HCT116 (cell line): ENCODE measurements around the gene ASGR2. TPM values are rescaled to one million over a fixed set of nuclear protein-coding genes. Genes with fewer than 3 reads are reported as not detected.

Experiments
- ATAC-seq: fragments of 200-7000 bp; cut with Tn5 transposase; 2 replicates; pipeline ENCODE4 v1.9.1; 2020; ENCODE audit warnings: mild to moderate bottlenecking, moderate library complexity
- BruUV-seq: library from RNA; stranded (reverse); fragments of 400-500 nt; replicated peaks from 2 replicates; lab custom pipeline; 2021; lab: Mats Ljungman, UMichigan
- CTCF ChIA-PET: fragments of 300-600 bp; sonication (Branson Sonifier 250); formaldehyde crosslinking; loops from one replicate; lab custom pipeline; 2021; ENCODE audit warnings: antibody characterized with exemption; lab: Charles Lee
- POLR2A ChIA-PET: fragments of 300-600, 350-600 bp; sonication (Branson Sonifier 250); formaldehyde crosslinking; loops from one replicate; lab custom pipeline; 2021; ENCODE audit warnings: antibody characterized with exemption; lab: Charles Lee
- RAD21 ChIA-PET, 2 experiments: fragments of 300-600 bp; sonication (Branson Sonifier 250); formaldehyde crosslinking; loops; one replicate each; lab custom pipeline; 2023; ENCODE audit warnings: low total read pairs in 2 of 2; ENCODE audit not compliant: uncharacterized antibody in 2 of 2, unreplicated experiment in 2 of 2, low non-redundant PET in 1 of 2; lab: Charles Lee
- DNase-seq: peaks from one replicate; pipeline ENCODE4 v3.0.0-alpha.2; 2010; ENCODE audit warnings: low read depth, low spot score
- H2AFZ ChIP-seq: fragments of 200-600 bp; shearing (Covaris generic), sonication (generic); 2 replicates; pipeline ENCODE4 v1.6.1; 2017; ENCODE audit warnings: low read depth, mixed run types, mixed read lengths, antibody characterized with exemption, low read length; ENCODE audit not compliant: poor library complexity, severe bottlenecking
- H3K27ac ChIP-seq: 2 replicates; pipeline ENCODE4 v1.5.1; 2012; ENCODE audit warnings: low read depth, low read length
- H3K27me3 ChIP-seq: fragments of 200-600 bp; sonication (generic); 2 replicates; pipeline ENCODE4 v1.6.1; 2016; ENCODE audit warnings: mixed run types, low read length, mixed read lengths; ENCODE audit not compliant: insufficient read depth
- H3K36me3 ChIP-seq, 2 experiments: fragments of 200-500 bp in 1 of 2; fragments of 200-600 bp in 1 of 2; sonication (Bioruptor generic) in 1 of 2; sonication (generic) in 1 of 2; 2 replicates each; pipeline versions ENCODE4 v1.5.1 to v1.6.1; 2014 to 2016; ENCODE audit warnings: low read length in 2 of 2, inconsistent platforms in 1 of 2, mixed read lengths in 1 of 2, mixed run types in 1 of 2; ENCODE audit not compliant: insufficient read depth in 2 of 2, control insufficient read depth in 1 of 2
- H3K4me1 ChIP-seq, 2 experiments: fragments of 200-600 bp in 1 of 2; sonication (generic) in 1 of 2; 2 replicates each; pipeline versions ENCODE4 v1.5.1 to v1.6.1; 2012 to 2017; ENCODE audit warnings: low read length in 2 of 2, inconsistent platforms in 1 of 2, mild to moderate bottlenecking in 1 of 2, mixed read lengths in 1 of 2, mixed run types in 1 of 2, moderate library complexity in 1 of 2; ENCODE audit not compliant: insufficient read depth in 2 of 2, control insufficient read depth in 1 of 2
- H3K4me2 ChIP-seq: fragments of 200-600 bp; sonication (generic); 2 replicates; pipeline ENCODE4 v1.6.1; 2017; ENCODE audit warnings: mixed run types, low read length, mixed read lengths
- H3K4me3 ChIP-seq, 2 experiments: fragments of 200-600 bp in 1 of 2; sonication (generic) in 1 of 2; replicated peaks in 1 of 2; 2 replicates each; pipeline ENCODE4 v1.5.1; 2011 to 2016; ENCODE audit warnings: low read length in 2 of 2, control low read depth in 1 of 2, low read depth in 1 of 2, mild to moderate bottlenecking in 1 of 2, mixed read lengths in 1 of 2, mixed run types in 1 of 2
- H3K79me2 ChIP-seq: fragments of 200-600 bp; sonication (generic); 2 replicates; pipeline ENCODE4 v1.6.1; 2017; ENCODE audit warnings: mild to moderate bottlenecking, mixed run types, low read length, moderate library complexity, mixed read lengths; ENCODE audit not compliant: insufficient read depth
- H3K9ac ChIP-seq: fragments of 200-600 bp; sonication (generic); 2 replicates; pipeline ENCODE4 v1.6.1; 2016; ENCODE audit warnings: low read length, mixed read lengths
- H3K9me2 ChIP-seq: fragments of 200-600 bp; sonication (generic), shearing (Covaris generic); 2 replicates; pipeline ENCODE4 v1.6.1; 2017; ENCODE audit warnings: mixed run types, mild to moderate bottlenecking, moderate library complexity; ENCODE audit not compliant: insufficient read depth
- H3K9me3 ChIP-seq, 2 experiments: fragments of 200-500 bp in 1 of 2; fragments of 200-600 bp in 1 of 2; sonication (Bioruptor generic) in 1 of 2; sonication (generic) in 1 of 2; 2 replicates each; pipeline ENCODE4 v1.6.1; 2014 to 2017; ENCODE audit warnings: low read length in 2 of 2, mixed read lengths in 2 of 2, inconsistent platforms in 1 of 2, low read depth in 1 of 2, mild to moderate bottlenecking in 1 of 2, mixed run types in 1 of 2, moderate library complexity in 1 of 2; ENCODE audit not compliant: control insufficient read depth in 1 of 2, insufficient read depth in 1 of 2
- H4K20me1 ChIP-seq: fragments of 200-600 bp; sonication (generic), shearing (Covaris generic); 2 replicates; pipeline ENCODE4 v1.6.1; 2017; ENCODE audit warnings: mixed run types, mild to moderate bottlenecking, moderate library complexity; ENCODE audit not compliant: insufficient read depth
- CBX3 ChIP-seq: IDR thresholded peaks from 2 replicates; pipeline ENCODE4 v1.6.1; 2012; ENCODE audit warnings: low read depth
- CEBPB ChIP-seq: IDR thresholded peaks from 2 replicates; pipeline ENCODE4 v1.6.1; 2012; ENCODE audit warnings: low read depth
- EGR1 ChIP-seq: IDR thresholded peaks from 2 replicates; pipeline ENCODE4 v1.6.1; 2012; ENCODE audit warnings: low read depth
- ELF1 ChIP-seq: IDR thresholded peaks from 2 replicates; pipeline ENCODE4 v1.6.1; 2012; ENCODE audit warnings: low read depth, borderline replicate concordance
- EZH2 ChIP-seq: fragments of 200-600 bp; sonication (generic); IDR thresholded peaks from 2 replicates; pipeline ENCODE4 v1.6.1; 2017; ENCODE audit warnings: antibody characterized with exemption, mixed run types
- EZH2phosphoT487 ChIP-seq: fragments of 200-600 bp; IDR thresholded peaks from 2 replicates; pipeline ENCODE4 v1.6.1; 2018; ENCODE audit warnings: antibody characterized with exemption, borderline replicate concordance
- FOSL1 ChIP-seq: IDR thresholded peaks from 2 replicates; pipeline ENCODE4 v1.6.1; 2012; ENCODE audit warnings: low read depth
- JUND ChIP-seq: IDR thresholded peaks from 2 replicates; pipeline ENCODE4 v1.6.1; 2012
- POLR2A ChIP-seq: IDR thresholded peaks from 2 replicates; pipeline ENCODE4 v1.7.0; 2011; ENCODE audit warnings: borderline replicate concordance; ENCODE audit not compliant: insufficient read depth, insufficient read length; ENCODE audit errors: extremely low read depth
- POLR2AphosphoS5 ChIP-seq: IDR thresholded peaks from 2 replicates; pipeline ENCODE4 v1.6.1; 2011; ENCODE audit warnings: mild to moderate bottlenecking, low read depth, low read length, moderate library complexity
- RAD21 ChIP-seq: IDR thresholded peaks from 2 replicates; pipeline ENCODE4 v1.6.1; 2012; ENCODE audit warnings: low read depth, mild to moderate bottlenecking
- SIN3A ChIP-seq: IDR thresholded peaks from 2 replicates; pipeline ENCODE4 v1.6.1; 2012; ENCODE audit warnings: low read depth
- SP1 ChIP-seq: IDR thresholded peaks from 2 replicates; pipeline ENCODE4 v1.6.1; 2012; ENCODE audit warnings: low read depth
- SRF ChIP-seq: IDR thresholded peaks from 2 replicates; pipeline ENCODE4 v1.6.1; 2012; ENCODE audit warnings: low read depth
- TCF7L2 ChIP-seq: IDR thresholded peaks from 2 replicates; pipeline ENCODE4 v1.7.0; 2011; ENCODE audit warnings: borderline replicate concordance, inconsistent platforms; ENCODE audit not compliant: insufficient read depth, insufficient read length; ENCODE audit errors: extremely low read depth
- YY1 ChIP-seq: IDR thresholded peaks from 2 replicates; pipeline ENCODE4 v1.6.1; 2011; ENCODE audit warnings: low read length, low read depth, moderate library complexity, mild to moderate bottlenecking; ENCODE audit not compliant: insufficient replicate concordance; ENCODE audit errors: extremely low read depth
- ZFX ChIP-seq: fragments of 450-650 bp; IDR thresholded peaks from 2 replicates; pipeline ENCODE4 v1.6.1; 2017
- intact Hi-C: fragments of 100-400 bp; cut with micrococcal nuclease; formaldehyde crosslinking; loops from 2 replicates; pipeline ENCODE4 v1.10.0; 2022
- total RNA-seq: library from RNA; stranded (reverse); gene quantifications from one replicate; pipeline ENCODE4 v1.2.1, GENCODE V29; 2021; ENCODE audit not compliant: unreplicated experiment
- TF ChIP-seq, protein P1 (sequence below): IDR thresholded peaks from 2 replicates; pipeline ENCODE4 v1.6.1; 2012; ENCODE audit warnings: low read depth
- TF ChIP-seq, protein P2 (sequence below): IDR thresholded peaks from 2 replicates; pipeline ENCODE4 v1.6.1; 2011; ENCODE audit warnings: mild to moderate bottlenecking, low read length, moderate library complexity; ENCODE audit not compliant: insufficient replicate concordance; ENCODE audit errors: extremely low read depth

ASGR2 gene
- total RNA-seq, 1 experiment from 2014 or later: 0.32 TPM

DNA sequence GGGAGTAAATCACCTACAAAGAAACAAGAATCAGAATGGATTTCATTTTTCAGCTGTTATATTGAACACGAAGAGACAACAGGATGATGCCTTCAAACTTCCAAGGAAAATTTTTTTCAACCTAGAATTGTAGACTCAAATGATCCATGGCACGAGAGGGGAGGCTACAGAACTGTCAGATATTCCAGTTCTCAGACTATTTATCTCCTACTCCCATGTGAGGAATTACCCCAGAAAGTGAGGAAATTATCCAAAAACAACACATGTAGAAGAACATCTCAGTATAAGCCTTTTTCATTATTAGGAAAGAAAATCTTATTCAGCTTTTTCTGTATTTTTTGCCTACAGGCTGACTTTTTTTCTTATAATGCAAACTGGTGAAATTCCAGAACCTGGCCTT, 5.5 kb upstream of the ASGR2 start (continued):
- no peak for TF ChIP-seq SRF

DNA sequence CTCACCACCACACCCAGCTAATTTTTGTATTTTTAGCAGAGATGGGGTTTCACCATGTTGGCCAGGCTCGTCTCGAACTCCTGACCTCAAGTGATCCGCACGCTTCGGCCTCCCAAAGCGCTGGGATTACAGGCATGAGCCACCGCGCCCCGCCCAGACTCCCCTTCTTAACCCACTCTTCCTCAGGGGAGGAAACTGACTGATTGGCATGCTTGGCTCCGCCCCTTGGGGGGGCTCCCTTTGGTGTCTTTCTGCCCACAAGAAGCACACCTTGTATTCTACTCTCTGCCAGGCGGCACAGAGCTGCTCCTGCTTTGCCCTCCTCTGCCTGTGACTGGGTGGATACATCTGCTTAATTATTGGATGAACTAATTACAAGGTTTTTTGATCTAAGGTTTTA, 4.7 kb upstream of the ASGR2 start:
- no peaks in the 10 kb centered on the region for H3K9me3 ChIP-seq
- CTCF ChIA-PET: interaction anchor here (1.0 kb wide), 1 partner anchor 16 kb away, joined by 3 read pairs; no protein-coding TSS in a partner anchor

More for the DNA sequence above, 4.7 kb upstream of the ASGR2 start:
- intact Hi-C loops: no loop called here
- Histone ChIP-seq H4K20me1 (no peaks in the 10 kb centered on the region), H3K79me2 (no peaks in the 10 kb centered on the region), H3K4me1 (no peaks in the 10 kb centered on the region), H3K4me3 (no peak overlapping the region), H3K36me3 (no peaks in the 10 kb centered on the region), H3K9ac (no peak overlapping the region), H2AFZ (no peak overlapping the region), H3K4me2 (no peak overlapping the region), H3K27ac (no peak overlapping the region), H3K27me3 (no peaks in the 10 kb centered on the region; the same call in 1 of the 2 replicates), H3K9me2 (no peaks in the 10 kb centered on the region)
- DNase-seq (no peak), ATAC-seq (no peak)
- RAD21 ChIA-PET: no interaction called here
- BruUV-seq: no TSS peak
- no peak for TF ChIP-seq RAD21
- TF ChIP-seq, protein P1, sequence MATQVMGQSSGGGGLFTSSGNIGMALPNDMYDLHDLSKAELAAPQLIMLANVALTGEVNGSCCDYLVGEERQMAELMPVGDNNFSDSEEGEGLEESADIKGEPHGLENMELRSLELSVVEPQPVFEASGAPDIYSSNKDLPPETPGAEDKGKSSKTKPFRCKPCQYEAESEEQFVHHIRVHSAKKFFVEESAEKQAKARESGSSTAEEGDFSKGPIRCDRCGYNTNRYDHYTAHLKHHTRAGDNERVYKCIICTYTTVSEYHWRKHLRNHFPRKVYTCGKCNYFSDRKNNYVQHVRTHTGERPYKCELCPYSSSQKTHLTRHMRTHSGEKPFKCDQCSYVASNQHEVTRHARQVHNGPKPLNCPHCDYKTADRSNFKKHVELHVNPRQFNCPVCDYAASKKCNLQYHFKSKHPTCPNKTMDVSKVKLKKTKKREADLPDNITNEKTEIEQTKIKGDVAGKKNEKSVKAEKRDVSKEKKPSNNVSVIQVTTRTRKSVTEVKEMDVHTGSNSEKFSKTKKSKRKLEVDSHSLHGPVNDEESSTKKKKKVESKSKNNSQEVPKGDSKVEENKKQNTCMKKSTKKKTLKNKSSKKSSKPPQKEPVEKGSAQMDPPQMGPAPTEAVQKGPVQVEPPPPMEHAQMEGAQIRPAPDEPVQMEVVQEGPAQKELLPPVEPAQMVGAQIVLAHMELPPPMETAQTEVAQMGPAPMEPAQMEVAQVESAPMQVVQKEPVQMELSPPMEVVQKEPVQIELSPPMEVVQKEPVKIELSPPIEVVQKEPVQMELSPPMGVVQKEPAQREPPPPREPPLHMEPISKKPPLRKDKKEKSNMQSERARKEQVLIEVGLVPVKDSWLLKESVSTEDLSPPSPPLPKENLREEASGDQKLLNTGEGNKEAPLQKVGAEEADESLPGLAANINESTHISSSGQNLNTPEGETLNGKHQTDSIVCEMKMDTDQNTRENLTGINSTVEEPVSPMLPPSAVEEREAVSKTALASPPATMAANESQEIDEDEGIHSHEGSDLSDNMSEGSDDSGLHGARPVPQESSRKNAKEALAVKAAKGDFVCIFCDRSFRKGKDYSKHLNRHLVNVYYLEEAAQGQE: no peak
- no peak for TF ChIP-seq POLR2AphosphoS5
- no peak for TF ChIP-seq YY1
- TF ChIP-seq EGR1: no peak
- TF ChIP-seq SP1: no peak
- TF ChIP-seq JUND: no peak
- no peak for TF ChIP-seq CEBPB
- TF ChIP-seq FOSL1: no peak
- TF ChIP-seq SIN3A: no peak
- TF ChIP-seq, protein P2, sequence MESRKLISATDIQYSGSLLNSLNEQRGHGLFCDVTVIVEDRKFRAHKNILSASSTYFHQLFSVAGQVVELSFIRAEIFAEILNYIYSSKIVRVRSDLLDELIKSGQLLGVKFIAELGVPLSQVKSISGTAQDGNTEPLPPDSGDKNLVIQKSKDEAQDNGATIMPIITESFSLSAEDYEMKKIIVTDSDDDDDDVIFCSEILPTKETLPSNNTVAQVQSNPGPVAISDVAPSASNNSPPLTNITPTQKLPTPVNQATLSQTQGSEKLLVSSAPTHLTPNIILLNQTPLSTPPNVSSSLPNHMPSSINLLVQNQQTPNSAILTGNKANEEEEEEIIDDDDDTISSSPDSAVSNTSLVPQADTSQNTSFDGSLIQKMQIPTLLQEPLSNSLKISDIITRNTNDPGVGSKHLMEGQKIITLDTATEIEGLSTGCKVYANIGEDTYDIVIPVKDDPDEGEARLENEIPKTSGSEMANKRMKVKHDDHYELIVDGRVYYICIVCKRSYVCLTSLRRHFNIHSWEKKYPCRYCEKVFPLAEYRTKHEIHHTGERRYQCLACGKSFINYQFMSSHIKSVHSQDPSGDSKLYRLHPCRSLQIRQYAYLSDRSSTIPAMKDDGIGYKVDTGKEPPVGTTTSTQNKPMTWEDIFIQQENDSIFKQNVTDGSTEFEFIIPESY: no peak
- no peak for TF ChIP-seq POLR2A
- no peak for TF ChIP-seq CBX3
- no peak for TF ChIP-seq ELF1
- TF ChIP-seq SRF: no peak
- TF ChIP-seq ZFX: no peak
- no peak for TF ChIP-seq TCF7L2
- TF ChIP-seq EZH2phosphoT487: no peak
- no peak for TF ChIP-seq EZH2
- POLR2A ChIA-PET: no interaction called here
